HepG2 (cell line): ENCODE data around the gene RAC3. TPM values are rescaled to one million over a fixed set of nuclear protein-coding genes. Genes with fewer than 3 reads are reported as not detected.

Source experiments
- CTCF ChIP-seq: sonication (generic); formaldehyde crosslinking; IDR thresholded peaks from 2 replicates; pipeline ENCODE4 v1.5.0; 2020; ENCODE audit warnings: mild to moderate bottlenecking, missing genetic modification reagents, moderate library complexity
- HCFC1 ChIP-seq: fragments of 150-350 bp; IDR thresholded peaks from 2 replicates; pipeline ENCODE4 v1.6.1; 2014; ENCODE audit warnings: low read depth, low read length
- MED1 ChIP-seq: sonication (generic); formaldehyde crosslinking; IDR thresholded peaks from 2 replicates; pipeline ENCODE4 v1.4.0; 2020; ENCODE audit warnings: missing genetic modification reagents
- NFKB2 ChIP-seq: sonication (generic); formaldehyde crosslinking; IDR thresholded peaks from 2 replicates; pipeline ENCODE4 v1.4.0; 2020; ENCODE audit warnings: missing genetic modification reagents, borderline replicate concordance
- REST ChIP-seq, 2 experiments: IDR thresholded peaks; 2 replicates each; pipeline ENCODE4 v1.6.1; 2011 to 2012; ENCODE audit warnings: low read length in 2 of 2, borderline replicate concordance in 1 of 2, low read depth in 1 of 2, mild to moderate bottlenecking in 1 of 2, moderate library complexity in 1 of 2
- STAG1 ChIP-seq: sonication (generic); formaldehyde crosslinking; IDR thresholded peaks from 2 replicates; pipeline ENCODE4 v1.4.0; 2020; ENCODE audit warnings: missing genetic modification reagents
- THAP7 ChIP-seq: sonication (generic); formaldehyde crosslinking; IDR thresholded peaks from 2 replicates; pipeline ENCODE4 v1.8.1; 2023; ENCODE audit warnings: mild to moderate bottlenecking, missing genetic modification reagents
- ZBTB33 ChIP-seq: sonication (generic); formaldehyde crosslinking; IDR thresholded peaks from 2 replicates; pipeline ENCODE4 v1.4.0; 2020; ENCODE audit warnings: missing genetic modification reagents
- ZNF329 ChIP-seq: sonication (generic); formaldehyde crosslinking; IDR thresholded peaks from 2 replicates; pipeline ENCODE4 v1.9.0; 2021; ENCODE audit warnings: low read depth, mild to moderate bottlenecking, missing genetic modification reagents
- ZNF512 ChIP-seq: sonication (generic); formaldehyde crosslinking; IDR thresholded peaks from 2 replicates; pipeline ENCODE4 v1.4.0; 2020; ENCODE audit warnings: mild to moderate bottlenecking, missing genetic modification reagents
- ZNF768 ChIP-seq: sonication (generic); formaldehyde crosslinking; IDR thresholded peaks from 2 replicates; pipeline ENCODE4 v1.4.0; 2020; ENCODE audit warnings: missing genetic modification reagents
- ZXDC ChIP-seq: sonication (generic); formaldehyde crosslinking; IDR thresholded peaks from 2 replicates; pipeline ENCODE4 v1.5.0; 2020; ENCODE audit warnings: mild to moderate bottlenecking, missing genetic modification reagents
- polyA plus RNA-seq, 8 experiments: library from polyadenylated mRNA; depleted of rRNA in 3 of 8; stranded (reverse) in 7 of 8; unstranded in 1 of 8; fragments of >200 nt; fragmentation: Illumina TruSeq in 4 of 8; extraction: Trizol in 4 of 8; gene quantifications; 2 replicates each; pipeline versions ENCODE4 v1.2.1 to v1.2.3, GENCODE V29; 2011 to 2016; ENCODE audit warnings: low read depth in 4 of 8, missing spikeins in 1 of 8, mixed read lengths in 1 of 8; ENCODE audit not compliant: insufficient read depth in 1 of 8
- total RNA-seq, 5 experiments: library from RNA; depleted of rRNA; stranded (reverse); fragments of >200 nt; fragmentation: Illumina TruSeq; extraction: Trizol; gene quantifications; 2 replicates each; pipeline ENCODE4 v1.2.3, GENCODE V29; 2016; ENCODE audit warnings: low read depth in 1 of 5

The RAC3 gene
- total and polyA plus RNA-seq, 2 of the 13 experiments (the other 11 are each of a cell fraction or from before 2014, with no cell fraction given): 10.5 to 21.3 TPM

GRCh38 chr17:82062076-82062983 is 30.9 kb downstream of the RAC3 start (continued):
- TF ChIP-seq ZXDC (no peak), REST (IDR thresholded peaks at IDR 0.05; ENCODE audit: borderline replicate concordance in 1 of 2, low read depth in 1 of 2, low read length in 2 of 2) (no peak), ZBTB33 (CRISPR knock-in tag) (peak; percentile 83), ZNF329 (CRISPR knock-in tag) (0 out of 2 replicates have a peak, but pooled peaks have one; percentile 25), STAG1 (CRISPR knock-in tag) (peak; percentile 49), CTCF (CRISPR knock-in tag) (peak; percentile 56), THAP7 (CRISPR knock-in tag) (no peak), HCFC1 (no peak), NFKB2 (CRISPR knock-in tag) (peak; percentile 30; the same call in 1 of the 2 replicates), ZNF768 (0 out of 2 replicates have a peak, but pooled peaks have one; percentile 17), ZNF512 (0 out of 2 replicates have a peak, but pooled peaks have one; percentile 31), MED1 (CRISPR knock-in tag) (0 out of 2 replicates have a peak, but pooled peaks have one; percentile 19)
